NCI-H526 treated with DMSO at 0.1 percent for 48 hours (cell line): ENCODE results near the gene SDE2.
"Not testable (repeated sequence)": the region's sequence is repeated elsewhere in the genome, so short reads cannot be mapped to it uniquely, and the experiment has no call there.

Experiments used
- DNase-seq: peaks from one replicate; lab custom pipeline; 2025; lab: John Stamatoyannopoulos, UW

SDE2 gene

DNA sequence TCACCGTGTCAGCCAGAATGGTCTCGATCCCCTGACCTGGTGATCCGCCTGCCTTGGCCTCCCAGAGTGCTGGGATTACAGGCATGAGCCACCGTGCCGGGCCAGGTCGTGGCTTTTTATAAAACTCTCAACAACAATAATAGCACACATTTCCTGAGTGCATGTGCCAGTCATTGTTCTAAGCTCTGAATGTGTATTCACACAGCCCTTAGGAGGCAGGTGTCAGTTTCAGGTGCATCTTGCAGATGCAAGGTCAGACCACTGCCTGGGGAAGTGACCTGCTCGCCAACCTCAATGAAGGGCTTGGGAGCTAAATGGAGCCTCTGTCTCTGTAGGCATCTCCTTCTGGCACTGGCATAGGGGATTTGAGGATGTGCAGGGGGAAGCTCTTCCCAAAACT lies 56.6 kb downstream of the SDE2 start:
- DNase-seq, result no peak

- DNase-seq, result no peak
Observed at GRCh38 chr1:225941942-225942222, 57.3 kb downstream of the SDE2 start.

DNA sequence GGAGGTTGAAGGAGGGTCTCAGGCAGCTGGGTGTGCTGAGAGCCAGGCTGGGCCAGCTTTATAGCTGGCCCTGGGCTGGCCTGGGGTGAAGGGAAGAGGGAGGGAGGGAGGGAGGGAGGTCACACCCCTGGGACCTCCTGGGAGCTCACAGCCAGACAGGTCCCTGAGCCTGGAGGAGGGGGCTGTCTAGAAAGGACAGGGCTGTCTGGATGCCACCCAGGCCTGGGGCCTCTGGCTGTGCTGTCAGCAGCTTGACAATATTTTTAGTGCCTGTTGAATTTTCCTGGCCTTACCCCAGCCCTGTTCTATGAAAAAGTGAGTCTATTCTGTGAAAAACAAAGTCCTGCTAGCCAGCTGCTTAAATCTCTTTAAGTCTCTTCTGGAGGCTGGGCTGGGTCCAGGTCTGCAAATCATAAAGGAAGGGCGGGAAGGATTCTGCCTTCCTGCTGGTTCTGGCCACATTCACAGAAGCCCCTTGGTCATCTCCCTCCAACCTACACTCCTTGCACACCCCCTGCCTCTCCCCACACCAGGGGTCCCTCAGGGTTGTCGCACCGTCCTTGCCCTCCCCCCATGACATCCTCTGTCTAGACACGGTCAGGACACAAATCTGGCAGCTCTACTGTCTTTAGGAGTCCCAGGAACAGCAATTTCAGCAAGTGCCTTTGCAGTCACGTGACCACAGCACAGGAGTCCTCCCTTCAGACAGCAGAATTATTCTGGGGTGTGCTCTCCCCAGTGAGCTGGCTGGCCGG lies 57.8 kb downstream of the SDE2 start, which contains the start of gene LEFTY2:
LEFTY2 (minus strand) TSS at position 34 of the 755 bp plus-strand sequence. CDS start 80 bp downstream, outside the sequence.
- no peak for DNase-seq

GRCh38 chr1:225940385-225941151 lies 58.6 kb downstream of the SDE2 start:
- no peak for DNase-seq

- DNase-seq, result not testable (repeated sequence)
Observed at GRCh38 chr1:225939939-225940310, 59.2 kb downstream of the SDE2 start.

DNA sequence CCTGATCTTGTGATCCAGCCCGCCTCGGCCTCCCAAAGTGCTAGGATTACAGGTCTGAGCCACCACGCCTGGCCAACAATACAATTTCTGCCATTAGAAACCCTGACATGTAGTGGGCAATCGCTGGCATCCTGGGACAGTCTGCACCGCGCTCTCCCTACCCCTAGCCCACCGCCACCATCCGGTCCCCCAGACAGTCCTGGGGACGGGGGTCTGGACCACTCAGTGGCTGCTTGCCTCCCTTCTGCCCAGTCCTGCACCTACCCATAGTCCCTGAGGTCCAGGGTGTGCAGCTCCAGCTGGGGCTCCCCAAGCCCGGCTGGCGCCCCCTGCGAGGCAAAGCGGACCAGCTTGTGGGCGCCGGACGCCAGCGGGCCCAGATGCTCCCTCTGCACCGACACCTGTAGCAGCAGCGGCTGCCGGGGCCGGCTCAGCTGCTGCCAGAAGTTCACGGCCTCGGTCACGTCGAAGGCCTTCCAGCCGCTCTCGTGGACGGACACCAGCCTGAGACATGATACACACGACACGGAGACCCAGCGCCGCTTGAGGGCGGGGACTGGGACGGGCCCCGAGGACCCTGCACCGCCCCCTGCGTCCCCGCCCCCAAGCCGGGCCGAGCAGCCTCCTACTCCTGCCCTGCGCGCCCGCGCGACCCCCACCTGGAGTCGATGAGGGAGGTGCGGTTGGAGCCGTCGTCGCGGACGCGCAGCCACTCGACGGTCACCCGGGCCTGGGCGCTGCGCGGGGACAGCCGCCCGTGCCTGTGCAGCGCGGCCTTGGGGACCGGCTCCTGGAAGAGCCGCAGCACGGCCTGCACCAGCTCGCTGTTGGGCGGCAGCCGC lies 59.8 kb downstream of the SDE2 start:
- not testable (repeated sequence) for DNase-seq

DNA sequence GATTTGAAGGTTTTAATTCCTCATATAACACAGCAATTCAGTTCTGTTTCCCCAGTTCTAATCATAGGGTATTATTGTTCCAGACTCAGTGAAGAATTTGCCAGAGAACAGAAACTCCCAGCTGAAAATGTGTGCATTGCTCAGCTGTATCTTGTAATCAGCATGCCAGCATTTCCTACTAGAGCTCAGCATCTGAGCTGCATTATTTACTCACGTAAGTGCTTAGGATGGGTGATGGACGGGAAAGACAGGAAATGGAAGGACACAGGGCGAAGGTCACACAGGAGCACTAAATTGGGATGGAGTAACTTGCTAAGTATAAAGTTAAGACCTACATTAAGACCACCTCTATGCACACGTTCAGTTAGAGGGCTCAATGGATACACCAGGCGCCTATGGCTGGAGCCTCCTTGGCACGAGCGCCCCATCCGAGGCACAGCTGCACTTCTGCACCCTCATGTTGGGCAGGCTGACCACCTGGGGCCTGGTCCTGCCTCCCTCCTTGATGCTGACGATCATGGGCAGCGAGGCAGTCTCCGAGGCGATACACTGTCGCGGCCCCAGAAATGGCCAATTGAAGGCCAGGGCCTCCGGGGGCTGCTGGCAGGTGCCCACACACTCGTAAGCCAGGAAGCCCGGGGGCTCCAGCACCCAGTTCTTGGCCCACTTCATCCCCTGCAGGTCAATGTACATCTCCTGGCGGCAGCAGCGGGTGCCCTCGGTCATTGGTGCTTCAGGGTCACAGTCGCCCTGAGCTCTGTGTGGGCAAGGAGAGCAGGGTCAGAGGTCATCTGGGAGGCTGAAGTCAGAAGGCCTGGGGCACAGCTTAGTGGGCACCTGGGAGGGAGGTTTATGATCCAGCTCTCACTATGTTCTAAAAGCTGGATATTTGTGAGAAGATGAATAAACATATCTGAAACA lies 61.8 kb downstream of the SDE2 start:
- no peak for DNase-seq

DNA sequence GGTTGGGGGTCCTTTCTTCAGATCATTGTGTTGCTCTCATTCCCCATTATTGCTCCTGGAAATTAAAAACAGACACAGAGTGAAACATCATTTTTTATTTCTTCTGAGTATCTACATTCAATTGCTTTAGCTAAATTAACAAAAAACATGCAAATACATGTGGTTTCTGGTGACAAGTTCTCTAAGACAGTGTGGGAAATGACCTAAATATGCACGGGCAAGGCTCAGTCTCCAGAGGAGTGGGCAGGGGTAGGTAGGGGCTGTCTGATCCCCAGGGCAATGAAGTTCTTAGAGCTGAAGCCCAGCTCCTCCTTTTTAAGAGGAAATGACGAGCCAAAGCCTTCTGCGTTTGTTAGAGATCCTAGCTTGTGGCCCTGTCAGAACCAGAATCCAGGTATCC lies 62.6 kb downstream of the SDE2 start:
- DNase-seq, result no peak

DNA sequence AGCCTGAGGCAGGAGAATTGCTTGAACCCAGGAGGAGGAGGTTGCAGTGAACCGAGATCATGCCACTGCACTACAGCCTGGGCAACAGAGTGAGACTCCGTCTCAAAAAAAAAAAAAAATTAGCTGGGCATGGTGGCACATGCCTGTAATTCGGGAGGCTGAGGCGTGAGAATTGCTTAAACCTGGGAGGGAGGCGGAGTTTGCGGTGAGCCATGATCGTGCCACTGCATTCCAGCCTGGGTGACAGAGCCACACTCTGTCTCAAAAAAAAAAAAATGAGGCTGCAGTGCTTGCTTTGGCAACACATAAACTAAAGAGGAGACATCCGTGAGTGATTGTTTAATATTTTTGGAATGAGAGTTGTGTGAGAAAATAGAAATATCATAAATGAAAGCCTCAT lies 63.1 kb downstream of the SDE2 start:
- DNase-seq, result not testable (repeated sequence)

GRCh38 chr1:225934711-225935110 lies 64.4 kb downstream of the SDE2 start:
- DNase-seq, result no peak

DNA sequence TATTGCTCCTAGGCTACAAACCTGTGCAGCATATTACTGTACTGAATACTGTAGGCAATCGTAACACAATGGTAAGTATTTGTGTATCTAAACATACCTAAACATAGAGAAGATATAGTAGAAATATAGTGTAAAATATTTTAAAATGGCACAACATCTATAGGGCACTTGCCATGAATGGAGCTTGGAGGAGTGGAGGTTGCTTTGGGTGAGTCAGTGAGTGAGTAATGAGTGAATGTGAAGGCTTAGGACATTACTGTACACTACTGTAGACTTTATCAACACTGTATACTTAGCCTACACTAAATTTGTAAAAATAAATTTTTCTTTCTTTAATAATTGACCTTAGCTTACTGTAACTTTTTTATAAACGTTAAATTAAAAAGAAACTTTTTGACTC lies 66.1 kb downstream of the SDE2 start:
- DNase-seq, result no peak
